Measurements from ENCODE around the gene CLEC4C. TPM values are rescaled to one million over a fixed set of nuclear protein-coding genes. Genes with fewer than 3 reads are reported as not detected.

Gene CLEC4C
- total and polyA plus RNA-seq, 2 of the 4 experiments (the other 2 are of a cell fraction), result not detected

GRCh38 chr12:7694556-7695236, 52.5 kb downstream of the CLEC4C start:
- Histone ChIP-seq H3K27me3 (ENCODE audit: control insufficient read depth, insufficient read depth, low read length) (no peaks in the 10 kb centered on the region), H2BK5ac (ENCODE audit: low read depth, low read length, poor library complexity, severe bottlenecking) (no peak overlapping the region), H3K14ac (replicated peaks; ENCODE audit: low read depth, low read length) (no peak overlapping the region), H4K5ac (ENCODE audit: low read depth, low read length) (no peak overlapping the region), H3K4ac (ENCODE audit: low read depth, low read length) (no peak overlapping the region), H4K91ac (ENCODE audit: insufficient read depth, low read depth, low read length) (no peak overlapping the region), H3K4me3 (ENCODE audit: insufficient read depth, low read depth, low read length) (no peak overlapping the region), H2AK9ac (replicated peaks; ENCODE audit: low read depth, low read length, poor library complexity) (no peak overlapping the region), H3K18ac (ENCODE audit: low read depth, low read length) (no peak overlapping the region), H3K4me1 (ENCODE audit: control insufficient read depth, insufficient read depth, low read length) (no peaks in the 10 kb centered on the region), H2BK15ac (ENCODE audit: low read depth, low read length) (no peak overlapping the region), H3K4me2 (ENCODE audit: low read depth, low read length) (no peak overlapping the region), H2BK120ac (ENCODE audit: low read depth, low read length) (no peak overlapping the region), H3K36me3 (ENCODE audit: control insufficient read depth, insufficient read depth, low read length) (no peaks in the 10 kb centered on the region), H3K23ac (ENCODE audit: low read depth, low read length) (no peak overlapping the region), H4K20me1 (ENCODE audit: insufficient read depth, low read length) (no peaks in the 10 kb centered on the region), H3K9me1 (ENCODE audit: insufficient read depth, low read length) (no peaks in the 10 kb centered on the region), H2BK20ac (ENCODE audit: low read depth, low read length) (no peak overlapping the region), H3K9ac (ENCODE audit: low read depth, low read length) (no peak overlapping the region), H2AFZ (replicated peaks; ENCODE audit: low read length, poor library complexity) (no peak overlapping the region), H2AK5ac (ENCODE audit: low read depth, low read length) (no peak overlapping the region), H4K8ac (ENCODE audit: low read depth in 2 of 2, low read length in 2 of 2) (no peak overlapping the region), H3K56ac (ENCODE audit: extremely low read depth, insufficient read depth, low read length) (no peak overlapping the region), H3K9me3 (ENCODE audit: control insufficient read depth, insufficient read depth, low read length) (peaks cover 9% of the 10 kb centered on the region; the same call in 1 of the 2 replicates), H3K79me1 (ENCODE audit: low read depth in 1 of 2, low read length in 2 of 2) (no peaks in the 10 kb centered on the region), H3K27ac (ENCODE audit: insufficient read depth, low read length) (no peak overlapping the region)
- in situ Hi-C loops (cut with MboI; ENCODE audit: low sequenced_read_pairs) (no loop called here), intact Hi-C loops (cut with micrococcal nuclease) (no loop called here), dilution Hi-C loops (cut with HindIII; ENCODE audit: low sequenced_read_pairs, unreplicated experiment) (no loop called here)
- BruUV-seq (replicated peaks), result no TSS peak
- no peak for TF ChIP-seq CEBPB (IDR thresholded peaks at IDR 0.05; ENCODE audit: low read depth, low read length)
- no peak for TF ChIP-seq POLR2A (IDR thresholded peaks at IDR 0.05; ENCODE audit: low read depth, low read length)
- no peak for TF ChIP-seq SMC3 (IDR thresholded peaks at IDR 0.05; ENCODE audit: low read depth, low read length)
- TF ChIP-seq MAZ (IDR thresholded peaks at IDR 0.05; ENCODE audit: borderline replicate concordance, low read depth, low read length), result no peak
- TF ChIP-seq MXI1 (IDR thresholded peaks at IDR 0.05; ENCODE audit: borderline replicate concordance, low read depth, low read length), result no peak
- no peak for TF ChIP-seq CHD1 (IDR thresholded peaks at IDR 0.05; ENCODE audit: low read depth, low read length)
- TF ChIP-seq BHLHE40 (IDR thresholded peaks at IDR 0.05; ENCODE audit: low read depth, low read length), result no peak
- TF ChIP-seq RCOR1 (IDR thresholded peaks at IDR 0.05; ENCODE audit: insufficient replicate concordance, low read length), result no peak
- TF ChIP-seq RFX5 (IDR thresholded peaks at IDR 0.05; ENCODE audit: low read depth, low read length), result no peak
- CTCF ChIA-PET, result interaction anchor here (0.6 kb wide), 1 partner anchor 32 kb away, joined by 6 read pairs; no protein-coding TSS in a partner anchor
- ATAC-seq (ENCODE audit: low read depth) (no peak), DNase-seq (no peak)
- POLR2A ChIA-PET (ENCODE audit: unreplicated experiment), result no interaction called here
- WGBS, 2 experiments (ENCODE audit: extremely low coverage in 2 of 2, insufficient read length in 1 of 2), result no CpG with 5 or more reads among the region's 3 CpGs

All from IMR-90 (cell line).